ENCODE measurements around the gene BRSK2.

DNA sequence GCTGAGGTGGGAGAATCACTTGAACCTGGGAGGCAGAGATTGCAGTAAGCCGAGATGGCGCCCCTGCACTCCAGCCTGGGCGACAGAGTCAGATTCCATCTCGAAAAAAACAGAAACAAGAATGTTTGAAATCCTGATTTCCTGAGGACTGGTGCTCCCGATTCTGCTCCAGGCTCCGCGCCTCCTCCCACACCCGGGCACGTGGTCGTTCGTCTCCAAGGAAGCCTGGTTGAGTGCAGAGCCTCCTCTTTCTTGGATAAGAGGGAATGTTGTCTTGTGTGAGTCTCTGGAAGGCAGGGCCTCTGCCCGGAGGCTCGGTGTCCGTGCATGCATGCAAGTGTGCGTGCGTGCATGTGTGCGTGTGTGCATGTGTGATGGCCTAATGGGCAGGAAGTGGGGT lies 30.1 kb downstream of the BRSK2 start:
- TF ChIP-seq CTCF (IDR thresholded peaks at IDR 0.05), result no peak
- TF ChIP-seq POLR2AphosphoS5 (IDR thresholded peaks at IDR 0.05), result no peak

Data from gastroesophageal sphincter (tissue), 3 donors.